T-helper 22 cell (primary cell): Measurements from ENCODE around the gene CYFIP1.

Experiments used
- DNase-seq: peaks from one replicate; pipeline ENCODE4 v3.0.0-alpha.2; 2020; ENCODE audit warnings: low read depth

The CYFIP1 gene

DNA sequence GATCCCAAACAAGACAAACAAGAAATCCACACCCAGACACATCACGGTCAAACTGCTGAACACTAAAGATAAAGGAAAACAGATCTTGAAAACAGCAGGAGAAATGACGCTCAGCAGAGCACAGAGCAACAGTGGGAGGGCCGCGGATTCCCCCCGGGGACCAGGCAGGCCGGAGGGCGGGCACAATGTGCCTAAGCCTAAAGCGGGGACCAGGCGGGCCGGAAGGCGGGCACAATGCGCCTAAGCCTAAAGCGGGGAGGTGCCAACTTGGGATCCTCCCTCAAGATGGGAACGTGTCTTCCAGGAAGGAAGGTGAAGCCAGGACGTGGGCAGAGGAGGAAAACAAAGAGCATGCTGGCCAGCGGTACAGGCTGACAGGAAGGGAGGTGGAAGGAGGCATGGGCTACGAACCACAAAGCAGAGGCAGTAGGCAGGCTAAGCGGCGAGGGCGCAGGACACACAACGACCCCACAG lies 31.1 kb downstream of the CYFIP1 start:
- no peak for DNase-seq

DNA sequence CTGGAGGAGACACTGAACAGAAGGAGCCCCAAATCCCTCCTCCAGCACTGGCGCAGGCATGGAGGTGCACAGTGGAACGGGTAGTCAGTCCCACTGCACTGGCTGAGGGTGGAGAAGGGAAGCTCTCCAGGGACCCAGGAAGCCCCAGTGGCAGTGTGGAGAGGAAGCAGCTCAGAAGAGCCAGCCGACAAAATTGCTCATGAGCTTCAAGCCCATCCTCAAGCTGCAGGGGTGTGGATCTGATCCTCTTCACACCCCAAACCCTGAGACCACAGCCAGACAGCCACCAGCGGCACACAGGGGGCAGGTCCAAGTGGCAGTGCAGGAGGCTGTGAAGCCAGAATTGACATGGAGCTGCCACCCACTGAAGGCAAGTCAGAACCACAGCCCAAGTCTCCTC lies 32.1 kb downstream of the CYFIP1 start:
- no peak for DNase-seq

DNA sequence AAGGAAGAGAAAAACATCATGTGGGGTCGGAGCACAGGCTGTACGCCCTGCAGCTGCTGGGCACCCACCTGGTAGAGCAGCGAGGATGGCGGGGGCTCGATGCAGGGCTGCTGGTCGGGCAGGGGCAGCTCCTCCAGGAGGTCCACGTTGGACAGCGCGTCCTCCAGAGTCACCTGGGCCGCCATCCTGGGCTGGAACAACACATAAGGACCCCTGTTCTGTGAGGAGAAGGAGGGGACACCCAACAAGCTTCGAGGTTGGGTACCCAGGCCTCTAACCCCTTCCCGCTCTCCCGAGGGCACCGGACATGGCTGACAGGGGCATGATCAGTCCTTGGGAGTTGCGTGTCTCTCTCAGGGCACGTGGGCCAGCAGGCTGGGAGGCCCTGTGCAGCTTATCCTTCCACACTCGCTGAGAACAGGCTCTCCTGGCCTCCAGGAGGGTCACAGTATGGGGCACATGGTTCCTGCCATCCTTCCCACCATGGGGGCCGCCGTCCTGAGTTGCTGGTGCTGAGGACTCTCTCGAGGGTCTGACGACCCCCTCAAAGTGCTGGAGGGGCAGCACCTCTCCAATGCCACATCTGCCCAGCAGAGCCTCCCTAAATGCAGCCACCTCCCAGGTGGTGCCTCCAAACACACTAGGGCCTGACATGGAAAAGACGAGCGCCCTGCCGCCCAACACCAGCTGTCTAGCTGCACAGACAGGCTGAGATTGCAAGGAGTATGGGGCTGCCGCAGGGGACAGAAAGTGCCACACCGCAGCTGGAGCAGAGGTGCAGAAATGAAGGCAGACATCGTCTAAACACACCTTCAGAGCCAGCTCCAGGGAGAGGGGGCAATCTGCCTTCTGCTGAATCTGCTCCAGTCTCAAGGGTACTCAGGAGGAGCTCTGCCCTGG lies 32.8 kb downstream of the CYFIP1 start:
- DNase-seq = no peak

DNA sequence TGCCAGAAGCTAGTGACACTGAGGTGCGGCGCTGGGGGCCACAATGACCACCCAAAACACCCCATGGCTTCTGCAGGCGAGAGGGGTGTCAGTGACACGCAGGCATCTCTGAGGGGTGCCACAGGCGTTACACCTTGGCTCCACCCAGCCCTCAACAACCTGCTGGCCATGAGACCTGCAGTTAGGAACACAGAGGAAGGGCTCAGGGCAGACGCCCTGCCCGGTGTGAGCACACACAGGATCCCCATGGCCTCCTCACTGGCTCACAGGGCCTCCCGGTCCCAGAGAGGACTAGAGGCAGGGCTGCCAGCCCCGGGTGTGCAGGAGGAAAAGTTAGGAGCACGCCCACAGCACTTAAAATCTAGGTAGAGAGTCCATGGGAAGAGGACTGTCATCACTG lies 35.1 kb downstream of the CYFIP1 start:
- DNase-seq = no peak

DNA sequence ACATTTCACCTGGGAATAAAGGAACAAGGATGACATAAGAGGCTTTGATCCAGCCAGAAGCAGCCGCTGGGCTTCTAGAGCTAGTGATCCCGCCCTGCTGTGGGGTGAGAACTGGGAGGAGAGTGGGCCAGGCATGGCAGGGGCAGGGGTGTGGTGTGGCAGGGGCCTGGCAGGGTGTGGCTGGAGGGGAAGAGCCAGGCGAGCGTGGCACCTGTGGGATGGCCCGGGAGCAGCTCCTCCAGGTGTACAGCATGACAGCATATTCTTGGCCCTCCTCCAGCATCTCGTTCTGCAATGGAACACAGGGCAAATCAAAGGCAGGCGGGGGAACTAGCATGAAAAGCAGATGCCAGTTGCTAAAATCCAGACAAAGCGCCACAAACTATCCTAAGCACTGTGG lies 35.5 kb downstream of the CYFIP1 start:
- no peak for DNase-seq

DNA sequence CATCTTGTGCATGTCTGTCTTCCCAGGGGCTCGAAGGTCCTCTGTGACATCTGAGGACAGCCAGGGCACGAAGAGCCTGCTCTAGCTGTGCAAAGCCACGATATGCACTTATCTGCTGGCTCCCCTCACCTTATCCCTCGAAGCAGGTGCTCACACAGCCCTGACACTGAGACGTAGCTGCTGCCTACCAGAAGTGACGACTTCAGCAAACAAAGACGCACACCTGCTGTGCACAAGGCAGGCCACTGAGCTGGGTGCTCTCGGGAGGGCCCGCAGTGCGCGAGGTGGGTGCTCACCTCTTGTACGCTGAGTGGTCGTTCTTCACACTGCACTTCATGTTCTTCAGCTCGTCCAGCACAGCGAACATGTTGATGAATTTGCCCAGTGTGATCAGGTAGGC lies 37.3 kb downstream of the CYFIP1 start:
- DNase-seq = no peak

DNA sequence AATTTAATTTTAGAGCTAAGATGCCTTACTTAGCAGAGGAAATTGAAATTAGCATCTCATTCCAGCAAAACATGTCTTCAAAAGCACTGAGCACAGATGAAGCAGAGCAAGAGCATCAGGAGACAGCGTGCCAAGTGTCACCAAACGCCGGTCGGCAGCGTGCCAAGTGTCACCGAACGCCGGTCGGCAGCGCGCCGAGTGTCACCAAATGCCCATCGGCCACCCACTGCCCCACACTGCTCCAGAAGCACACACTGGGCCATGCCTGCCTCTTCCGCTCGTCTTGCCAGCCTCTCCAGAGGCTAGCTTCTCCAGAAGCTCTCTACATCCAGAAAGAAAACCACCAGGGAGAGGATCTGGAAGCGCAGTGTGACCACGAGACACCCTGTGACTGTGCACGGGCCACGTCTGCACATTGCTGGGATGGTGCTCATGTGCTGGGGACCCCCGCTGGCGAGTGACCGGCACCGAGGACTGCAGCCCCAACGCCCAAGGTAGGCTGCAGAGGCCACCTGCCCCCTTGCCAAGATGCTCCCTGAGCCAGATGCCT lies 37.8 kb downstream of the CYFIP1 start:
- no peak for DNase-seq

DNA sequence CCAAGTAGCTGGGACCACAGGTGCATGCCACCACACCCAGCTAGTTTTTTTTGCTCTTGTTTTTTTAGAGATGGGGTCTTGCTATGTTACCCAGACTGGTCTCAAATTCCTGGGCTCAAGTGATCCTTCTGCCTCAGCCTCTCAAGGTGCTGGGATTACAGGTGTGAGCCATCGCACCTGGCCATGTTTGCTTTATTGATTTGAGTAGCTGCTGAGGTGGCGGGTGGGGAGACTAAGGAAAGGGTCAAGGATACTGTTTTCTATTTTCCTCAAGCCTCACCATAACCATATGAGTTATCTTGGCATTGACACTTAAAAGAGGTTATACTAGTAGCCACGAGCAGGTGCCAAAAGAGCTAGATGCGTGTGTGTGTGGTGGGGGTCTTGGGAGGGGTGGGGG lies 39.0 kb downstream of the CYFIP1 start:
- no peak for DNase-seq

DNA sequence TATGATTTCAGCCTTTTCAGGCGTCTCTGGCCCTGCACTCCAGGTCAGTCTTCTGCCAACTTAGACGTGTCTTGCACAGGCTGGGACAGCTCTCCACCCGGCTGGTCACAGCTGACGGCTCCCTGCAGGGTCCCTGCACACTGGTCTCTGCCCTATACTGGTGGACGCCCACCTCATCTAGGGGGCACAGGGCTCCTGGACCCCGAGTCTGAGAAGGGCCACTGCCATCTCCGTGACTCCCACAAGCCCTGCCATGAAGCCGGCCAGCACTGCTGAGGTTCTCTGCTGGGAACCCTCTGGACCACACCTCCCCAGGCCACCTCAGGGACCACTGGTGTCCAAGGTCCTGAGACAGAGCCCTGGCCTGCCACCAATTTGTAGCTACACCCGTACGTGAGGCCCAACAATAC lies 40.5 kb downstream of the CYFIP1 start:
- DNase-seq = no peak

DNA sequence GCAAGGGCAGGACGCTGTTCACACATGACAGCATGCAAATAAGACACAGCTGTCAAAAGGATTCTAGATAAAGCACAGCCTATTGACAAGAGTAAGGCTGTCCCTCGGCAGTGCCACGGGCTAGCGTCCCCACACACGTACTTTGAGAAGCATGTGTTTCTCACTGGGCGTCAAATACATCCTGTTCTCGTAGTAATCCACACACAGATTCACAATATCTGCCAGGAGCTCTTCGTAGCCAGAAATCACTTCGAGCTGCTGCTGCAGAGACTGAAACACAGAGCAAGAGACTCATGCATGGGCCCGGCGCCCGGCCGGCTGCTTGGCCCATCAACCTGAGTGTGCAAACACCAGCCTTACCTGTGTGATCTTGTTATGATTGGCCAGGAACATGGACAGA lies 41.1 kb downstream of the CYFIP1 start:
- no peak for DNase-seq

DNA sequence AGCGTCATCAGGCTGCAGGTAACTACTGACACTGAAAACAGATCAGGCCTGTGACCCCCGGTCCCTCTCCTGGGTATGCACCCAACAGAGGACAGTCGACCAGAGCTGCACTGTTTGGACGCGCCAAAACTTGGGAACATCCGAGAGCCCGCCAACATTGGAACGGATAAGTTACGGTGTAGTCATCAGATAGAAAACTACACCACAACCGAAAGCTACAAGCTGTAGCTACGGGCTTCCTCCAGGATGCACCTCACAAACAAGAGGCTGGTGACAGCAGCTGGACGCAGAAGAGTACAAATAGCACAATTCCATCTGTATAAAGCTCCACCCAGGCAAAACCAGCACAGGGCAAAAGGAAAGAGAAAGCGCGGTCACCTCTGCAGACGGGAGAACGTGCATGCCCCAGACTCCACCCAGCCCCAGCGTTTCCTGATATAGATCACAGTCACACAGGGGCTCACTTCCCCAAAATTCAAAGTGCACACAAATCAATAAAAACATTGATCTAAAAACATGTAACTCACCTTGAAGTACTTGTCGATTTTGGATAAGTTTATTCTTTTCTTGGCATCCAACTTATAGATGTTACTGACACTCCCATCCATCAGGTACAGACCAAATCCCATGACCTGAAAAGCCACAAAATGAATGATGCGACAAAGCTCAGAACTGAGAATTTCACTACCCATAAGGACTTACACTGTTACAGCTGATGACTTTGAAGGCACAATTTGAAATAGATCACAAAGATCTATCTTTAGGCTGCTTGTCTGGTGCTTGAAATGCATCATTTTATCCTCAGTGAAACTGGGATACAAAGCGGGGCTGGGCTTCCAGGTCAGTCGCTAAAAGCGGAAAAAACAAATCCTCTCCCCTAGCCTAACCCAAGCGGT lies 43.3 kb downstream of the CYFIP1 start:
- DNase-seq = no peak

DNA sequence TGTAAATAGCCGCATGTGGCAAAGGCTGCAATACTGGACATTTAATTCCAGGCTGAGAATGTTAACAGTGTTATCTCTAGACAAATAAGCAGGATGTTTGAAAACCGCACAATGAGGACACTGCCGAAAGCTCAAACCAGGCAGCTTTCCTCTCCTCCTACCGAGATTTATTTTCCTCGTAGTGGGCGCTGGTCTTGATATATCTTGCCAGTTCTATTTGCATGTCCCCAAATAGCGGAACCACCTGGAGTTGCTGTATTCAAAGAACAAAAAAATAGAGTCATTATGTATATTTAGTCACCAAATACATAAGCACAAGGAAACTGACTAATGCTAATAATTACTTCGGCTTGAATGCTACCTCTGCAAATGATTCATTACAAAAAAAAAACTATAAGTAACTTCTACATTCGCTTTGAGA lies 46.5 kb downstream of the CYFIP1 start:
- DNase-seq = no peak

DNA sequence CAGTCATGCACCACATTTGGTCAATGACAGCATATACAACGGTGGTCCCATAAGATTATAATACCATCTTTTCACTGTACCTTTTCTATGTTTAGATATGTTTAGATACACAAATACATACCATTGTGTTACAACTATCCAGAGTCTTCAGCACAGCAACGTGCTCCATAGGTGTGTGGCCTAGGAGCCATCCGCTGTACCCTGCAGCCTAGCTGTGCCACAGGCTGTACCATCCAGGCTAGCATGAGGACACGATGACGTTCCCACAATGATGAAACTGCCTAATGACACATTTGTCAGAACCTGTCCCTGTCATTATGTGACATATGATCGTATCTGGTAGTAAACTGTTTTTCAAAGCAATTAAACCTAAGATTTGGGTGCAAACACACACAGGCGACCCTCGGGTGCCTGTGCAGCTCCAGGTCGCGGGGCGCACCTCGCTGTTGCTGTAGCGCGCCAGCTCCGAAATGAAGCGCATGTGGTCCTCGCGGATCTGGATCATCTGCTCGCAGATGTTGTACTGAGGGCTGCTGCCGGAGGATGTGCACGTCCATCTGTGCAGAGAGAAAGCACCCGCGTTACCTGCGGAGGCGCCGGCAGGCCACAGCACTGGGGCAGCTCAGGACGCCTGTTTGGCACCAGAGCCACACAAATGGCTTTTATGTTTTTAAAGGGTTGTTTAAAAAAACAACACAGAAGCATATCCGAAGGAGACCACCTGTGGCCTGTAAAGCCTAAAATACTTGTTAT lies 48.2 kb downstream of the CYFIP1 start:
- no peak for DNase-seq

DNA sequence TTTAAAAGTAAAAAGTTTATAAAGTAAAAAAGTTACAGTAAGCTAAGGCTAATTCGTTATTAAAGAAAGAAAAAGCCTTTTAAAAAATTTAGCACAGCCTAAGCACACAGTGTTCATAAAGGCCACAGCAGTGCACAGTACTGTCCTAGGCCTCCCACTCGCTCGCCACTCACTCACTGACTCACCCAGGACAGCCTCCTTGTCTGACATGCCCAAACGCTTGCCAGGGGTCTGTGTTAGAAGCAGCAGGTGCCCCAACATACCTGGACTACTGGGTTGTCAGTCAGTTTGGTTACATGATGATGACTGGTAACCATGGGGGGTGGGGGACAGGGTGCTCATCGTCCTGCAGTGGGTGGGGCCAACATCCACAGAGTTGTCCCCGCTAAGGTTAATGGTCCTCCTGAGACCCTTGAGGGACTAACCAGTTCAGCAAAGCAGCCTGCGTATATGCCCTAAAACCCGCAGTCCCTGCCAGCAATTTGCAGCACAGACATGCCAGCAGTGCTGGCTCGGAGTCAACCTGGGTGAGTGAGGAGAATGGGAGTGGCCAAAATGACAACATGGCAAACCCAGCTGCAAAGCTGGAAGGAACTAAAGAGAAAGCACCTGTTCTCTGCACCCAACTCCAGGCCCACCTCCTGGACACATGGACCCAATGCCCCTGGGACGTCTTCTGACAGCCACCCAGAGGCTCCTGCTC lies 49.2 kb downstream of the CYFIP1 start:
- no peak for DNase-seq

DNA sequence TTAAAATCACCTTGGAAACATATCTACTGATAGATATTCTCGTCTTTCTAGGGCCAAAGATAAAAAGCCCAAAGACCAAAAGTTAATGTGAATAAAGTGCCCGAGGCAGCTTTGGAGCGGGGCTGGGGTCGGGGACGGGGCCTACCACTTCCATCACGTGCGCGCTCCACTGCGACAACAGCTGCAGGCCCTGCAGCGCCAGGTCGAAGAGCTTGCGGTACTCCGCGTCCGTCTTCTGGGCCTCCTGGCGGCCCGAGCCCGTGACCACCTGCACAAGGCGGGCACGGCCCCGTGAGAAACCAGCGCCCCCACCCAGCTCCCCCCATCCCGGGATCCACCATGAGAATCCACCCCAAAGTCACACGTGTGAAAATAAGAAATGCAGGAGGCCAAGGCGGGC lies 52.4 kb downstream of the CYFIP1 start:
- DNase-seq = no peak

DNA sequence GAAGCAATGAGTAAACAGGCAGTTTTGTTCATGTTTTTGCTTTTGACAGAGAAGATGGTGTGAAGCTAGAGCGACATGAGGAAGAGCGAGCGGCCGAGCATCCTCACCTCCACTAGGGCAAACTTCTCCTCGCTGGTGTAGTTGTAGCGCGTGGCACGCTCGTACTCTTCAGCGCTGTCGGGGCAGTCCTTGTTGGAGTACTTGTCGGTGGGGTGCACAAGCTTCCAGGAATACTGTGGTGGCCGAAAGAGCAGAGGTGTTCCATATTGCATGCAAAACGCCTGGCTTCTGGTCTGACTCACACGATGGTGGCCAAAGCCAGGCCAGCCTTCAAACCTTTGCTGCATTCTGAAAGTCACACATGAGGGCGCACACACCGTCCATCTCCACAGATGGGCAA lies 54.3 kb downstream of the CYFIP1 start:
- DNase-seq = no peak

DNA sequence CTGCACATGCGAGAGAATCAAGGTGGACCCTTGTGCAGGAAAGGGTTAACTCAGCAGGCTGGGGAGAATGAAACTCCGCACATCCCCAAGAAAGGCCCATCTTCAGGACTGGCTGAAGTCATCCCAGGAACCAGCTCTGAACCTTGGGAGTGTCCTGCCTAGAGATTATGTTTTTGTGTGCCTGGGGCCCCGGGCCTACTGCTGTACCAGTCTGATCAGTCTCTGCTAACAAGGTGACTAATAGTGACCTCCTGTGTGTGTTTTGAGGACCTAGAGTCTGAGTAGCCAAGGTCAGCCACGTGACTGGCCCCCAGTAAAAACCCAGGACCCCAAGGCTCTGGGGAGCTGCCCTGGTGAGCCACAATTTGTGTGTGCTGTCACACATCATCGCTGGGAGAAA lies 58.2 kb downstream of the CYFIP1 start:
- no peak for DNase-seq

DNA sequence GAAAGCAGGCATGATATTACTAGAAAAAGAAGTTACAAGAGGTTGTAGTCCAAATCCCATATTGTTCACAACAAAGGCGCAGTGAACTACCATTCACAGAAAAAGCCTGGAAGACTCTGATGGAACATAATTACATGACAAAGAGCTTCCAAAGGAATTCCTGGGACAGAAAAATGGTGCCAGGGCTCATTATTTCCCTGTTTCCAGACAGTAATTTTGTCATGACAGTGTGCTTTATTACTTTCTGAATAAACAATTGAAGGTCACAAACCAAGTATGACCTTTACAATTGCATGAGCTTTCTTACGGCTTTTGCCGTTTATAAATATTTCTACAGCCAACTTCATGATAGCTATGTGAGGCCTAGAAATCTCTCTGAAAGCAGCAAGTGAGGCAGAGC lies 61.0 kb downstream of the CYFIP1 start:
- DNase-seq = no peak

DNA sequence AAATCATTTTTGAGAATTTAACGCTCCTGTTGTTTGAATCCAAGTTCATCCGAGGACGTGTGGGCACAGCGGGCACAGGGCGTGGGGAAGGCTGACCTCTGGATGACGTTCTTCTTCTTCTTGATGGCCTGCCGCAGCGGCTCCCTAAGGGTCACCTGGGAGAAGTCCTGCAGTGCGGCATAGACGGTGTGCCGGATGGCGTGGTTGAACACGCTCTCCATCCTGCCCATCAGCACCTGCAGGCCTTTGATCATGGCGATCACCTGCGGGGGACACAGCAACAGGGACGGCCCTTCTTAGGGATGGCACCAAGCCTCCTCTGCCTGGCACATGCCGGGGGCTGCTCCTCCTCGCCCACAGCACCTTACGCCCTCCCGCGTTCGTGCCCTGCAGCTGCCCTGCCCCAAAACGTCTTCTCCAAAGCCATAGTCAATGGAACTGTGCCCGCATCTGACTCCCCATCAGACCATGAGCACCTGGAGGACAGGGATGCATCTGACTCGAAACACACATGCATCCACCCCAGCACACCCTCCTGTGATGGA lies 61.5 kb downstream of the CYFIP1 start:
- DNase-seq = no peak

DNA sequence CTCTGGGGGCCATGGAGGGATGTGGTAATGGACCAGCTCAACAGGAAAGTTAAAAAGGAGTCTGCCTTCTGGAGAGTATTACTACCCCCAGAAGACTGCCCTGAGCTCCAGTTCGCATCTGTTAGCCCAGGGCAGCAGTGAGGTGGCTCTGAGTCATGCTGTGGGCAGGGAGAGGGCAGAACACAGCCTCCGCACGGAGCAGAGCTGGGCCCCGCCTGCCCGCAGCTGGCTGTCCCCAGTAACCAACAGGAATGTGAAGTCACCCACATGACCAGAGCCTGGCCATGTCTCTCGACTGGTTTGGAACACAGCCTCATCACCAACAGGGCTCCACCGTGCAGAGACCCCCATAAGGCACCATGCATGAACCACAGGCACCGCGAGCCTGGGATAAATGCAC lies 62.1 kb downstream of the CYFIP1 start:
- no peak for DNase-seq

DNA sequence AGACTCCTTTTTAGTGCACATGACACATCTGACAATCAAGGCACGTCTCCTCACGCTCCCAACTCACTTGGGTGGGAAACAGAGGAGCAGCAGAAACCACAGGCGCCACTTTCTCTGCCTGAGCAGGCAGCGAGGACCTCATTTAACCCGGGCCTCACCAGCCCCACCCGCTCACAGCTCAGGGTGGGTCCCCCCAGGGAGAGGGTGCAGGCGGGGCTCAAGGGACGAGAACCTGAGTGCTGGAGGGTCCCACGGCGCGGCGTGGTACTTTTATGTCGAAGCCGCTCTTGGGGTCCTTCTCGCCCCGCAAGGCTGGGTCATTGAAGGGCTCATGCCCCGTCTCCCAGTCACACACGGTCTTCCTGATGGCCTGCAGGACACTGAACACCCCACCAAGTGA lies 62.6 kb downstream of the CYFIP1 start:
- DNase-seq = no peak
